Fibroblast of lung (primary cell): ENCODE data around the gene DMXL1. TPM values are rescaled to one million over a fixed set of nuclear protein-coding genes. Genes with fewer than 3 reads are reported as not detected.

Source experiments
- DNase-seq, 2 donors: peaks; one replicate each; pipeline versions ENCODE4 v3.0.0 to v3.0.0-alpha.2; 2010; ENCODE audit warnings: low read depth in 2 of 2
- H2AFZ ChIP-seq: 2 replicates; pipeline ENCODE4 v1.5.1; 2012; ENCODE audit warnings: low read length, control low read depth, inconsistent platforms
- H3K27ac ChIP-seq: 2 replicates; pipeline ENCODE4 v1.5.1; 2011; ENCODE audit warnings: low read length, control low read depth; ENCODE audit not compliant: insufficient read depth
- H3K27me3 ChIP-seq: 2 replicates; pipeline ENCODE4 v1.5.1; 2011; ENCODE audit warnings: mild to moderate bottlenecking, low read length; ENCODE audit not compliant: control insufficient read depth, insufficient read depth
- H3K36me3 ChIP-seq: 2 replicates; pipeline ENCODE4 v1.5.1; 2011; ENCODE audit warnings: low read length; ENCODE audit not compliant: control insufficient read depth, insufficient read depth
- H3K4me1 ChIP-seq: 2 replicates; pipeline ENCODE4 v1.5.1; 2011; ENCODE audit warnings: low read length; ENCODE audit not compliant: control insufficient read depth, insufficient read depth; ENCODE audit errors: extremely low read depth
- H3K4me2 ChIP-seq: 2 replicates; pipeline ENCODE4 v1.5.1; 2011; ENCODE audit warnings: low read length, control low read depth; ENCODE audit not compliant: insufficient read depth; ENCODE audit errors: extremely low read depth
- H3K4me3 ChIP-seq, 4 experiments: fragments of 200-600 bp in 1 of 4; sonication (generic) in 1 of 4; replicated peaks in 1 of 4; 2 replicates each; pipeline ENCODE4 v1.5.1; 2011 to 2016; ENCODE audit warnings: low read length in 4 of 4, low read depth in 3 of 4, mild to moderate bottlenecking in 3 of 4, control low read depth in 2 of 4, inconsistent platforms in 1 of 4, mixed read lengths in 1 of 4; ENCODE audit not compliant: insufficient read depth in 1 of 4; ENCODE audit errors: control extremely low read depth in 1 of 4
- H3K79me2 ChIP-seq: 2 replicates; pipeline ENCODE4 v1.5.1; 2012; ENCODE audit warnings: mild to moderate bottlenecking, low read length, inconsistent platforms; ENCODE audit not compliant: control insufficient read depth, insufficient read depth
- H3K9ac ChIP-seq: 2 replicates; pipeline ENCODE4 v1.5.1; 2011; ENCODE audit warnings: mild to moderate bottlenecking, low read length, control low read depth; ENCODE audit not compliant: insufficient read depth
- H3K9me3 ChIP-seq: 2 replicates; pipeline ENCODE4 v1.5.1; 2012; ENCODE audit warnings: low read depth, low read length; ENCODE audit not compliant: control insufficient read depth, insufficient read depth
- H4K20me1 ChIP-seq: 2 replicates; pipeline ENCODE4 v1.5.1; 2011; ENCODE audit warnings: low read length; ENCODE audit not compliant: control insufficient read depth, insufficient read depth; ENCODE audit errors: extremely low read depth
- CTCF ChIP-seq, 2 donors: IDR thresholded peaks in 1 of 2; conservative IDR thresholded peaks in 1 of 2; 1 replicate in 1 of 2; 2 replicates in 1 of 2; pipeline ENCODE4 v1.5.1; 2011 to 2012; ENCODE audit warnings: low read length in 2 of 2, control low read depth in 1 of 2, inconsistent platforms in 1 of 2, low read depth in 1 of 2, mild to moderate bottlenecking in 1 of 2
- EZH2 ChIP-seq: IDR thresholded peaks from 2 replicates; pipeline ENCODE4 v1.5.1; 2012; ENCODE audit warnings: low read length, control low read depth, mild to moderate bottlenecking; ENCODE audit errors: missing control alignments
- polyA plus RNA-seq, 2 donors: library from polyadenylated mRNA; depleted of rRNA in 1 of 2; stranded (reverse) in 1 of 2; unstranded in 1 of 2; fragments of >200 nt; gene quantifications; 2 replicates each; pipeline ENCODE4 v1.2.1, GENCODE V29; 2011 to 2012; ENCODE audit warnings: missing spikeins in 1 of 2
- total RNA-seq: library from RNA; depleted of rRNA; stranded (reverse); fragments of >200 nt; gene quantifications from 2 replicates; pipeline ENCODE4 v1.2.1, GENCODE V29; 2014

DMXL1 gene
- total and polyA plus RNA-seq, 2 donors (not counting 1 experiment from before 2014, with no cell fraction given) = 21.1 to 59.5 TPM

- no peak overlapping the region for H3K4me2 ChIP-seq
- no peaks in the 10 kb centered on the region for H3K36me3 ChIP-seq
- H3K4me1 ChIP-seq = peaks cover 5% of the 10 kb centered on the region
- no peaks in the 10 kb centered on the region for H4K20me1 ChIP-seq
- no peak overlapping the region for H3K4me3 ChIP-seq
- H2AFZ ChIP-seq = no peak overlapping the region
- H3K27ac ChIP-seq = no peak overlapping the region
- no peak for TF ChIP-seq EZH2
- no peak for TF ChIP-seq CTCF (conservative IDR thresholded peaks at IDR 0.05 in 1 of 2, IDR thresholded peaks at IDR 0.05 in 1 of 2; ENCODE audit: low read depth in 1 of 2, low read length in 2 of 2)
- no peaks in the 10 kb centered on the region for H3K9me3 ChIP-seq
- H3K9ac ChIP-seq = no peak overlapping the region
- DNase-seq = peak in 1 of 2 donors; percentile 78
- H3K79me2 ChIP-seq = no peaks in the 10 kb centered on the region
- H3K27me3 ChIP-seq = no peaks in the 10 kb centered on the region
Observed at GRCh38 chr5:119275146-119275545, 204.3 kb downstream of the DMXL1 start.

- no peaks in the 10 kb centered on the region for H4K20me1 ChIP-seq
- H3K27me3 ChIP-seq = no peaks in the 10 kb centered on the region
- no peak overlapping the region for H3K9ac ChIP-seq
- no peaks in the 10 kb centered on the region for H3K79me2 ChIP-seq
- no peaks in the 10 kb centered on the region for H3K36me3 ChIP-seq
- H3K4me1 ChIP-seq = peaks cover 5% of the 10 kb centered on the region
- no peak overlapping the region for H3K4me3 ChIP-seq
- no peak for DNase-seq
- H3K27ac ChIP-seq = no peak overlapping the region
- no peak overlapping the region for H2AFZ ChIP-seq
- TF ChIP-seq EZH2 (no peak), CTCF (conservative IDR thresholded peaks at IDR 0.05 in 1 of 2, IDR thresholded peaks at IDR 0.05 in 1 of 2; ENCODE audit: low read depth in 1 of 2, low read length in 2 of 2) (no peak)
- no peaks in the 10 kb centered on the region for H3K9me3 ChIP-seq
- H3K4me2 ChIP-seq = no peak overlapping the region
Observed at GRCh38 chr5:119275601-119276173, 204.8 kb downstream of the DMXL1 start.

GRCh38 chr5:119276978-119277377 lies 206.1 kb downstream of the DMXL1 start:
- Histone ChIP-seq H3K79me2 (no peaks in the 10 kb centered on the region), H3K4me1 (peaks cover 5% of the 10 kb centered on the region), H3K9me3 (no peaks in the 10 kb centered on the region), H3K27me3 (no peaks in the 10 kb centered on the region), H3K4me2 (no peak overlapping the region), H3K36me3 (no peaks in the 10 kb centered on the region), H3K4me3 (no peak overlapping the region), H2AFZ (no peak overlapping the region), H4K20me1 (no peaks in the 10 kb centered on the region), H3K27ac (no peak overlapping the region), H3K9ac (no peak overlapping the region)
- TF ChIP-seq EZH2 (no peak), CTCF (conservative IDR thresholded peaks at IDR 0.05 in 1 of 2, IDR thresholded peaks at IDR 0.05 in 1 of 2; ENCODE audit: low read depth in 1 of 2, low read length in 2 of 2) (no peak)
- no peak for DNase-seq
